HepG2 (cell line): Measurements from ENCODE around the gene MTFR1L.

Experiments
- BCL6 ChIP-seq: IDR thresholded peaks from 2 replicates; pipeline ENCODE4 v1.6.1; 2016; ENCODE audit warnings: missing genetic modification reagents, missing compliant biosample characterization
- CBFB ChIP-seq: sonication (generic); formaldehyde crosslinking; IDR thresholded peaks from 2 replicates; pipeline ENCODE4 v1.4.0; 2020; ENCODE audit warnings: missing genetic modification reagents
- FOSL2 ChIP-seq: sonication (generic); formaldehyde crosslinking; IDR thresholded peaks from 2 replicates; pipeline ENCODE4 v1.4.0; 2020; ENCODE audit warnings: missing genetic modification reagents
- FOXK2 ChIP-seq: fragments of 450-650 bp; IDR thresholded peaks from 2 replicates; pipeline ENCODE4 v1.6.1; 2016
- MED8 ChIP-seq: sonication (generic); formaldehyde crosslinking; IDR thresholded peaks from 2 replicates; pipeline ENCODE4 v1.8.1; 2023; ENCODE audit warnings: mild to moderate bottlenecking, missing genetic modification reagents; ENCODE audit not compliant: insufficient replicate concordance
- NR1H2 ChIP-seq: sonication (generic); formaldehyde crosslinking; IDR thresholded peaks from 2 replicates; pipeline ENCODE4 v1.8.1; 2022; ENCODE audit warnings: low read depth, missing genetic modification reagents, borderline replicate concordance
- PCBP2 ChIP-seq: fragments of 200-400 bp; formaldehyde crosslinking; optimal IDR thresholded peaks from 2 replicates; pipeline ENCODE3; 2018; ENCODE audit warnings: low read length, low read depth; ENCODE audit not compliant: poor library complexity, severe bottlenecking
- POLR2A ChIP-seq, 2 experiments: IDR thresholded peaks; 2 replicates each; pipeline ENCODE4 v1.6.1; 2011; ENCODE audit warnings: low read depth in 2 of 2, low read length in 2 of 2, mild to moderate bottlenecking in 1 of 2, moderate library complexity in 1 of 2; ENCODE audit not compliant: insufficient read depth in 1 of 2
- RAD21 ChIP-seq: fragments of 450-650 bp; formaldehyde crosslinking; IDR thresholded peaks from 2 replicates; pipeline ENCODE4 v1.5.0; 2020; ENCODE audit warnings: mild to moderate bottlenecking
- SP1 ChIP-seq, 2 experiments: fragments of 450-650 bp in 1 of 2; sonication (generic) in 1 of 2; formaldehyde crosslinking in 1 of 2; IDR thresholded peaks; 2 replicates each; pipeline versions ENCODE4 v1.4.0 to v1.6.1; 2016 to 2020; ENCODE audit warnings: missing genetic modification reagents in 1 of 2
- TF ChIP-seq, protein P1 (sequence below): sonication (generic); formaldehyde crosslinking; IDR thresholded peaks from 2 replicates; pipeline ENCODE4 v1.5.0; 2020; ENCODE audit warnings: mild to moderate bottlenecking, missing genetic modification reagents, moderate library complexity

DNA sequence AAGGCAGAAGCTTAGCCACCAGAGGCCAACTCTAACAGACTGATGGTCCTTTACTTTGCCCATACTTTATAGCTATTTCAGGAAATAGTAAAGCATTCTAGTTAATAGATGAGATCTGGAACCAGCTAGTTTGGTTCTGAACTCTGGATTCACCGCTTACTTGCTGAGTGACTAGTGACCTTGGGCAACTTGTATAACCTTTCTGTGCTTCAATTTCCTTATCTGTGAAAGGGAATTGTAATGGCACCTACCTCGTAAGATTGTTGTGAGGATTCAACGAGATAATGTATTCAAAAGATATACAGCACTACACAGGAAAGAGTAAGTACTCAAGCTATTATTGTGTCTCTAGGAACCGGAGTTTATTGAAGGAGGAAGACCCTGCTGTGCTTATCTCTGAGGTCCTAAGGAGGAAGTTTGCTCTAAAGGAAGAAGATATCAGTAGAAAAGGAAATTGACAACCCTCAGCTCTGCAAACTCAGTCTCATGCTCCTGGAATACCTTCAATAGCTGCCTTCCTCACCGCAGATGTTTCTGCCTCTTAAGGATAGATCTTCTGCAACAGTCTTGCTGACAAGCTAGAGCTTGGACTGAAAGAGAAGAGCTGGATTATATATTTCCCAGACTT, 11.9 kb downstream of the MTFR1L start:
- TF ChIP-seq FOSL2 (CRISPR knock-in tag) (no peak), CBFB (CRISPR knock-in tag) (no peak), POLR2A (IDR thresholded peaks at IDR 0.05; ENCODE audit: insufficient read depth in 1 of 2, low read depth in 2 of 2, low read length in 2 of 2) (no peak), RAD21 (CRISPR knock-in tag) (no peak), BCL6 (CRISPR knock-in tag) (no peak), FOXK2 (no peak), SP1 (IDR thresholded peaks at IDR 0.05) (no peak), SP1 (CRISPR knock-in tag; IDR thresholded peaks at IDR 0.05) (no peak), MED8 (CRISPR knock-in tag) (no peak), NR1H2 (CRISPR knock-in tag) (no peak), PCBP2 (no peak)
- TF ChIP-seq, protein P1, sequence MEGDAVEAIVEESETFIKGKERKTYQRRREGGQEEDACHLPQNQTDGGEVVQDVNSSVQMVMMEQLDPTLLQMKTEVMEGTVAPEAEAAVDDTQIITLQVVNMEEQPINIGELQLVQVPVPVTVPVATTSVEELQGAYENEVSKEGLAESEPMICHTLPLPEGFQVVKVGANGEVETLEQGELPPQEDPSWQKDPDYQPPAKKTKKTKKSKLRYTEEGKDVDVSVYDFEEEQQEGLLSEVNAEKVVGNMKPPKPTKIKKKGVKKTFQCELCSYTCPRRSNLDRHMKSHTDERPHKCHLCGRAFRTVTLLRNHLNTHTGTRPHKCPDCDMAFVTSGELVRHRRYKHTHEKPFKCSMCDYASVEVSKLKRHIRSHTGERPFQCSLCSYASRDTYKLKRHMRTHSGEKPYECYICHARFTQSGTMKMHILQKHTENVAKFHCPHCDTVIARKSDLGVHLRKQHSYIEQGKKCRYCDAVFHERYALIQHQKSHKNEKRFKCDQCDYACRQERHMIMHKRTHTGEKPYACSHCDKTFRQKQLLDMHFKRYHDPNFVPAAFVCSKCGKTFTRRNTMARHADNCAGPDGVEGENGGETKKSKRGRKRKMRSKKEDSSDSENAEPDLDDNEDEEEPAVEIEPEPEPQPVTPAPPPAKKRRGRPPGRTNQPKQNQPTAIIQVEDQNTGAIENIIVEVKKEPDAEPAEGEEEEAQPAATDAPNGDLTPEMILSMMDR (CRISPR knock-in tag): no peak
